Measurements from ENCODE around the gene PHLDA2.

DNA sequence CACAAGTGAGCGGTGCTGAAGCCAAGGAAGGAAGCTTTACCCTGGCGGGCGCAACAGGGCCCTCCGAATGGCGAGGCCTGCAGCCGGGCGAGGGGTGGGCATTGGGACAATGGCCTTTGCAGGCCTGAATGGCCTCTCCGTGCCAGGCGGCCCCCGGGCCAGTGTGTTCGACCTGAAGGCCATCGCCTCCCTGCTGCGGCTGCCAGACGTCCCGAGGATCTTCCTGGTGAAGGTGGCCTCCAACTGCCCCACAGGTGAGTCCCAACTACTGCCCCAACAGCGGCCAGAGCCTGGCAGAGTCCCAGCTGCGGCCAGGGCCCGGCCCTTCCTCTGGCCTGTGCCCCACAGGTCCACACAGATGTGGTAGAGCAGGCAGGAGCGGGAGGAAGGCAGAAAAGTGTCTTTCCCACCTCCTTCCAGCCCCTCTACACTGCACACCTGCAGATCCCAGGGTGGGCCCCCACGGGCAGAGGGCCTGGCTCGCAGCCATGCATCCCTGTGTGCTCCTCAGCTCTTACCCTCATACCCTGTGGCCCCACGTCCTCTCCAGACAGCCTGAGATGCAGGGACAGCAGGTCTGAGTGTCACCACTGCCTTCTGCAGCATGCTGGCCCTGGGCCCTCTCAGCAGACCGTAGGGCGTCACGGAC is 11.3 kb downstream of the PHLDA2 start:
- TF ChIP-seq, protein P1, sequence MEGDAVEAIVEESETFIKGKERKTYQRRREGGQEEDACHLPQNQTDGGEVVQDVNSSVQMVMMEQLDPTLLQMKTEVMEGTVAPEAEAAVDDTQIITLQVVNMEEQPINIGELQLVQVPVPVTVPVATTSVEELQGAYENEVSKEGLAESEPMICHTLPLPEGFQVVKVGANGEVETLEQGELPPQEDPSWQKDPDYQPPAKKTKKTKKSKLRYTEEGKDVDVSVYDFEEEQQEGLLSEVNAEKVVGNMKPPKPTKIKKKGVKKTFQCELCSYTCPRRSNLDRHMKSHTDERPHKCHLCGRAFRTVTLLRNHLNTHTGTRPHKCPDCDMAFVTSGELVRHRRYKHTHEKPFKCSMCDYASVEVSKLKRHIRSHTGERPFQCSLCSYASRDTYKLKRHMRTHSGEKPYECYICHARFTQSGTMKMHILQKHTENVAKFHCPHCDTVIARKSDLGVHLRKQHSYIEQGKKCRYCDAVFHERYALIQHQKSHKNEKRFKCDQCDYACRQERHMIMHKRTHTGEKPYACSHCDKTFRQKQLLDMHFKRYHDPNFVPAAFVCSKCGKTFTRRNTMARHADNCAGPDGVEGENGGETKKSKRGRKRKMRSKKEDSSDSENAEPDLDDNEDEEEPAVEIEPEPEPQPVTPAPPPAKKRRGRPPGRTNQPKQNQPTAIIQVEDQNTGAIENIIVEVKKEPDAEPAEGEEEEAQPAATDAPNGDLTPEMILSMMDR (IDR thresholded peaks at IDR 0.05), result no peak
- TF ChIP-seq POLR2AphosphoS5 (IDR thresholded peaks at IDR 0.05) (no peak), EP300 (IDR thresholded peaks at IDR 0.05) (no peak), POLR2A (IDR thresholded peaks at IDR 0.05) (no peak)
